HL-60/S4 treated with phorbol 12-myristate 13-acetate at 8.2 ng/mL for 4 days and 3 days (cell line): Measurements from ENCODE around the gene ADCYAP1R1.

Experiments
- in situ Hi-C: fragments of 300-500 bp; cut with MboI; formaldehyde crosslinking; loops from 2 replicates; pipeline ENCODE4 v1.15.0; 2022; ENCODE audit warnings: low sequenced_read_pairs

ADCYAP1R1 gene

DNA sequence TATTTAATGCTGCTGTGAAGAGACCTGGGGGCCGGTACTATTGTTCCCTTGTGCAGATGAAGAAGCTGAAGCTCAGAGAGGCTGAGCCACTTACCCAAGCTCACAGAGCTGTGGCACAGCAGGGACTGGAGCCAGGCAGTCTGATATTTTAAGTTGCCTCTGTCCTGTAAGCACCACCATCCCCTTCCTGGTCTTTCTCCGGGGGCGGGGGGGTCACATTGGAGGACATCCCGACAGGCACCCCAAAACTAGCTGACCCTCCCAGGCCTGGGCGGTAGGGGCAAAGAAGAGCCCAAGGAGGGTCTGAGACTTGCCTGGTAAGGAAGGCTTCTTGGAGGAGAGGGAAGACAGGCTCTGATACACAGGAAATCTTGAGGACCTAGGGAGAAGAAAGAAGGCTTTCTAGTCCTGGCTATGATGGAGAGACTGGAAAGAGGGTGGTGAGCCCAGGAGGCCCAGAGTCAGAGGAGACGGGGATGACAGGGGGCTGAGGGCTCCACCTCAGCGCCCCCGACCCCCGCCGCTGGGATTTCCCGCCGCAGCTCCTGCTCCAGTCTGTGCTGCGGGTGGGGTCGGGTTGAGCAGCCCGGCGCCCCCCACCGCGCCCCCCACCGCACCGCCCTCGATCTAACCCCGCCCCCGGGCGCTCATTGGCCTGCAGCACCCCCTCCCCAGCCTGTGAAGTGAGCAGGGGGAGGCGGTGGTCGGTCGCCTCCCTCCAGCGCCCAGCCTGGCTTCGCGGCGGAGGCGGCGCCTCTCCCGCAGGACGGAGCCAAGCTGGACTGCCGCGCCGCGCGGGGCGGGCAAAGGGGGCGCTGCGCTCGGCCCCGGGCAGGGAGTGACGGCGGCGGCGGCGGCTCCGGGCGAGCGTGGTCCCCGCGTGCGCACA is at the start of gene ADCYAP1R1:
ADCYAP1R1 (plus strand) TSS at position 711 of the 889 bp plus-strand sequence. CDS start 10,957 bp downstream, outside the sequence.
- in situ Hi-C loops = no loop called here

DNA sequence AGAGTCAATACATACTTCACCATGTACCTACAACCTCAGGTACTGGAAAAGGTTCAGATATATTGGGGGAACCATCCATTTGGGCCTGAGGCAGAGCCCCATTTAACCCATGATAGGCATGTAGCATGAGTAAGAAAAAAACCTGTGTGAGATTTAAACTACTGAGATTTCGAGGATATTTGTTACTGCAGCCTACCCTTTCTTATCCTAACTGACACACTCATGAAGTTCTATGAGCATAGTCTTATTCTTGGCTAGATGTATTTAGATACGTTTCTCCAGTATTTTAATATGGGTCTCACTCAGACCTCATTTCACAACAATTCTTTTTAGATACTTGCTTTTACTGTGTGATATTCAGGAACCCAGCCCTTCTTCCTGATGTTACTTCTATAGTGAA is 49.0 kb upstream of the ADCYAP1R1 start:
- in situ Hi-C loops = no loop called here

DNA sequence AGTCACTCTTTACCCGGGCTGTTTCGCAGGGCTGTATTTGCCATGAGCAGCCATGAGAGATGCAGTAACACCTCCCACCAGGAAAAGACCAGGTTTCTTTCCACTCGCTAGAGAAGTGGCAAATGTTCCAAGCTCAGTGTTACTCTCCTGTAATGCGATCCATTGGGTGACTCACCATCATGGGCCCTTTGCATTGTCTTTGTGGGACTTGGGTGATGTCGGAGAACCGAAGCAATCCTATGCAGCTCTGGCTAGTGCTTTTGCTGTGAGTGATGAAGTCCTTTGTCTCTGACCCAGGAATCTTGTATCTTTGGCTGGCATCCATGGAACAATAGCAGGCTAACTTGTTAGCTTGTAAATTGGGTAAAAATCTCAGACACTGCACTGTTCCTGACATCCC is 48.4 kb upstream of the ADCYAP1R1 start:
- in situ Hi-C loops = no loop called here

DNA sequence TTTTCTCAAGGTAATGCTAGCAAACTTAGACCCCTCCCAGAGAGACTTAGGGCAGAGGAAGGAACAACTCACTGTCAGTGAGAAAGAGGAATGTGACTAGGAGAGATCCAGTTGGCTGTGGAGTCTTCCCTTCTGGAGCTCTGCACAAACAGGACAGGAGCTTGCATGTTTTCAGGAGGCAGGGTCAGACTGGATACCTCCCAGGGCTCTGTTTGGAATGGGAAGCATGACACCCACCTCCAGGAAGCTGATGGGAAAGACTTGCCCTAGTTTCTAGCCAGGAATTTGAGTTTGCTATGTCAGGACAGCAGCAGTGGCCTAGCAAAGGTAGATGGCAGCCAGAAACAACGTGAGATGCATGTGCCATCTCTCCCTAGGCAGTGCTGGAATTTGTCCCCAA is 47.7 kb upstream of the ADCYAP1R1 start:
- in situ Hi-C loops = no loop called here

DNA sequence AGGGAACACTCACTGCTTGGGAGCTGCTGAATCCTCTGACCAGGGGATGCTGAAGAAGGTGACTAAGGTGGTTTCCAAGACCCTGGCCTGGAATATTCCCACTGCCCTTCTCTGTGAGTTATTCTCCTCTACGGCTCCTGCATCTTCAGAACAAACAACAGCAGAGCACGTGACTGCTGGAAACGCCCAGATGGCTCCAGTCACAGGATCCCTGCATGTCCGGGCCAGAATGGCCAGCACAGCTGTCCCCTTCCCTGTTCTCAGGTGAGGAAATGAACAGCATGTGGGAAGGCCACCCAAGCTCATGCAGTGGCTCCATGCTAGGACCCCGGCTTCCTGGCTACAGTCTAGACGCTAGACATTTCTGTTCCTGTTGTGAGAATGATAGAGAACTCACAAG is 45.3 kb upstream of the ADCYAP1R1 start:
- in situ Hi-C loops = no loop called here

DNA sequence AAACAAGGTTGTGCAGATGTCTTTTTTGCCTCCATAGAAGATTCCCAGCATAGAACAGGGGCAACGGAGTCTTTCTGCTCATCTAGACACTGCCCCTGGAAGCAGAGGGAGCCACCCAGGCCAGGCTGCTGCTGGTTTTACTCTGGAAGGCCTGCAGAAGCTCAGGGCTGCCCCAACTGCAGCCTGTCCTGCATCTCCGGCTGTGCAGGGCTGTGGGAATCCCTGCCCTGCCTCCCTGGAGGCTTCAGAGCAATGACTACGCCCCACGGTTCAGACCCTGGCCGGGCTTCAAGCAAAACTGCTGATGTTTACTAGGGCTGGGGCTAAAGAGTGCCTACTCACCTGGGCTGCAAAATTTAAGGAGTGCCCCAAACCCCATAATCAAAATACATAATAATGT is 44.5 kb upstream of the ADCYAP1R1 start:
- in situ Hi-C loops = no loop called here

DNA sequence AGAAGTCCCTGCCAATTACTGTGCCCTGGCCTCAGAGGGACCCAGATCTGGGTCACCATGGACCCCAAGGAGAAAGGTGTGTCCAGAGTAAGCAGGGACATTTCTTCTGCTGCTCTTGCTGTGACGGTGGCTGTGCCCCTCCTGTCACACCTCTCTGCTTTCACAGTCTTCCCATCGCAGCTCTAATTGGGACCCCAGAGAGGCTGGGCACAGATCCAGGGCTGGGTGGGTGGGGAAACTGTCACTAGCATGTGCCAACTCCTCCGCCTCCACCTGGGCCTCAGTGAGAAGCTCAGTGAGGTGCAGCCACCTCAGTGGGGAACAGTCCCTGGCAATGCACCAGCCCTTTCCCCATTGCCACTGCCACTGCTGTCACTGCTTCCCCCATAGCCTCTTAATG is 37.3 kb upstream of the ADCYAP1R1 start:
- in situ Hi-C loops = no loop called here

DNA sequence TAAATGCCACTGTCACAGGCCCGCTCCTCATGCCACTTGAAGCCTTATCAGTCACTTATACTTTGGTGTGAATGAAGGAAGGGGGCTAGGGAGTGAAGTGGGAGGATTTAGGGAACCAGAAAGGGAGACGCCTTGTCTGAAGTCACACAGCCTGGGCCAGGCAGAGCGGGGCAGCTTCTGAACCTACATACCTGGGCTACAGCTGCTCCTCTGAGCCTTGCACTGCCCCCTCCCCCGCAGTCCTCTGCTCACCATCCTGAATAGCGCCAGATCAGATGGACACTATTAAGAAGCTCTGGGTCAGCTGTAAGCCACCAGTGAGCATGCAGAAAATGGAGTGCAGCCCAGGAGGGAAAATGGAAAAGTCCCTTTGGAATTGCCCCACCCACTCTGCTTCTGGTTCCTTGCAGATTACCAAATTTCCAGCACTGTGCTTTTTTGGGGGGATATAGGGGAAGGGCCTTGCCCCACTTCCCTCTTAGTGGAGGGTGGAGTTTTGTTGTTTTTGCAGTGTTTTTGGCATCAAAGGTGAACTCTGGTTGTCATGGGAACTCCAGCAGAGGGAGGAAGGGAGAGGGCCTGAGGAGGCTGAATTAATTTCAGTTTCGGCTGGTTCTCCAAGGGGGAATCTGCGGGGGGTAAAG is 35.0 kb upstream of the ADCYAP1R1 start:
- in situ Hi-C loops = no loop called here

DNA sequence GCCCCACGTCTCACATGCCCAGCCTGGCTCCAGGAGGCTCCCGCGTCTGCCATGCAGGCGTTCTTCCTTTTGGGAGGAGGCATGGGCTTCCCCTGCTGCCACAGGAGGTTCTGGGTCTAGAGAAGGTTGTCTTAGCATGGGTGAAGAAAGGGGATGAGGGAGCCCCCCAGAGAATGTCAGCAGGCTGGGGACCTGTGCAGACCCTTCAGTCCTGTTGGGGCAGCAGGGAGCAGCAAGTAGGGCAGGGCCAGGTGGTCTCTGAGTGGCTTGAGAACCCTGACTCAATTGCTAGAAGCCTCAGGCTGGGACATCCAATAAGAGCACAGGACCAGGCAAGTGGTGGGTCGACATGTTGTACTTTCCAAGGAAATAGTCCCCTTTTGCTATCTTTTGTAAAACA is 34.4 kb upstream of the ADCYAP1R1 start:
- in situ Hi-C loops = no loop called here

DNA sequence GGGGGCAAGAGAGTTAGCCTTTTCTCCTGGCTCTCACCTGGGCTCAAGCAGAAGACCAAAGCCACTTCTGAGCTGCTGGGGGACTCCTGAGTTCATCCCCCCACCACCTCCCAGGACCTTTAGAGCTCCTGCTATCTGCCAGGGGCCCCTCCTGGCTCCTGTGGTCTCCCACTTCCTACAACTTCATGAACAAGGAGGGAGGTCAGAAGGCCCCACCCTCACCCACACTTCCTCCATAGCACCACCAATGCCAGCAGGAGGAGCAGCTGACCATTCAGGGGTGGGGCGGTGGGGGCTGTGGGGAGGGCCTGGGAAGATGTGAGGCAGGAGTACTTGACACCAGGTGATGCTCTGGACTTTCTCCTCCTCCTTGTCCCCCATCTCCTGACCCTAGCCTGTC is 32.6 kb upstream of the ADCYAP1R1 start:
- in situ Hi-C loops = no loop called here

DNA sequence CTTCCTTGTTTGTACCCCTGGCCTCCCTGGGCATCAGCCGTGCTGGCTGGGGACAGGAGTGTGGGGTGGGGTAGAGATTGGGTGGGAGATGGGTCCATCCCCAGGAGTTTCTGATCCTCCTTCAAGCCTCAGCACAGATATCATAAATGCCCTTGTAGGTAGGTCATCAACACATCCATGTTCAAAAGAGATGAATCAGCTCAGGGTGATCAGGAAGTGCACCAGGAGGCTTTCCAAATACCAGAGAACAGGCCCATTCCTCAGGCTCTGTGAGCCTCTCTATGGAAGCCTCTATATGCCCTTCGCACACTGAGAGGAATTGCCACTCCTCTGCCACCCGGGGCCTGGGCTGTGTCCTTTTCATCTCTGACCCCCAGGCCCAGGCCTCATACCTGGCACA is 31.9 kb upstream of the ADCYAP1R1 start:
- in situ Hi-C loops = no loop called here

DNA sequence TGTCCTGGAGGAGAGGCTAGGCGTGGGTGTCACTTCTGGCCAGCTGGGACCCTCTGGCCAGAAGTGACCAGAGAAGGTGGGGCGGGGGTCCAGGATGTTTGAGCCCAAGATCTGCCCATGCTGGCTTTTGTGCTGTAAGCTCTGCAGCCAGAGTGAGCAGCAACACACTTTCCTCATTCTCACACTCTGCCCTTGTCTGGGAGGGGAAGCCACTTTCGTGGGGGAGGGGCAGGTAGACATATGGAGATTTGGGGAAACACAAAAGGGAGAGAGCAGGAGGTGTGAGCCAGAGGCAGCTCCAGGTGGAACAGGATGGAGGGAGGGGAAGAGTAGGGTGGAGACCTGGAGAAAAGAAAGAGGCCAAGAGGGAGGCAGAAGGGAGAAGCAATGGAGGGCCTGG is 31.5 kb upstream of the ADCYAP1R1 start:
- in situ Hi-C loops = no loop called here

DNA sequence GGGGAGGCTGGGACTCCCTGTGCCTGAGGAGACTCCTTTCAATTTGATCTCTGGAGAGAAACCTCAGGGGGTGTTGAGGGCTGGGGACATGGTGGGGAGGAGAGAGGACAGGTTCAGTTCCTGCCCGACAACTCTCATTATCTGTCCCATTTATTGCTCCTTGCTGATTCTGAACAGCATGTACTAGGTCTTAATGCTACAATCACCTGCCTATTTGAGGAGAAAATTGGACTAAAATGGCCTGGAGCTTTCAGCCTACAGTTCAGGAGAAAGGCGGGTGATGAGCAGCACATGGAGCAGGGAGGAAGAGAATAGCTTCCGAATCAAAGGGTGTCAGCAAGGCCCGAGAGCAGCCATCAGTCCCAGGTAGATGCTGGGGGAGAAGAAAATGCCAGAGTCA is 30.0 kb upstream of the ADCYAP1R1 start:
- in situ Hi-C loops = no loop called here

DNA sequence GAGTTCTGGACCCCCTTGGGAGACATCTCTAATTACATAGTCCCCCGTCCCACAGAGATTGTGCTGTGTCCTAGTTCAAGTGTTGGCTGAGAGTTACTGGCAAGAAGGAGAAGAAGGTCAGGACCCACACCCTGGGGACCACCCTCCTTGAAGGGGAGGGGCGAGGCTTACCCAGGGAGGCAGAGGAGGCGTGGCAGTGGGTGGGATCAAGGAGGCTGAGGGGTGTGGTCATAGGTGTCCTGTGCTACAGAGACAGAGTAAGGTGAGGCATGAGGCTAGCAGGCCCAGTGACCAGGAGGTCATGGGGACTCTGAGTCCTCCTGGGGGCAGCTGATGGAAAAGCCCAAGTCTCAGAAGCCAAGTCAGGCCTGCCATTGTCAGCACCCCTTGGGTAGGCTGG is 29.4 kb upstream of the ADCYAP1R1 start:
- in situ Hi-C loops = no loop called here

DNA sequence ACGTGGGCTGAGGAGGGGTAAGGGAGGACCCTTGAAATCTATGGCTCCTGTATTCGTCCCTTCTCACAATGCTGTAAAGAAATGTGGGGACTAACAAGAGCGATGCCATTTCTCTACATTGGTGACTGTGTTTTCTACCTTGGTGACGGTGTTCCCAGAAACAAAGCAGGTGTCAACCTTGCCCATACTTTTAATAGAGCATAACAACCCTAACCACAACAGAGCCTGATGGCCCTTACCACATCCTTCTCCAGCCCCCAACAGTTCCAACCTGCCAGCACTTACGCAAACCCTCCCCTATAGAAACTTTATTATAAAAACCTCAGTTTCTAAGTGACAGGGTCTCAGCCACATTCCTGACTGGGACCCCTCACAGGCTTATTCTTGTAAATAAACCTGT is 28.2 kb upstream of the ADCYAP1R1 start:
- in situ Hi-C loops = no loop called here

DNA sequence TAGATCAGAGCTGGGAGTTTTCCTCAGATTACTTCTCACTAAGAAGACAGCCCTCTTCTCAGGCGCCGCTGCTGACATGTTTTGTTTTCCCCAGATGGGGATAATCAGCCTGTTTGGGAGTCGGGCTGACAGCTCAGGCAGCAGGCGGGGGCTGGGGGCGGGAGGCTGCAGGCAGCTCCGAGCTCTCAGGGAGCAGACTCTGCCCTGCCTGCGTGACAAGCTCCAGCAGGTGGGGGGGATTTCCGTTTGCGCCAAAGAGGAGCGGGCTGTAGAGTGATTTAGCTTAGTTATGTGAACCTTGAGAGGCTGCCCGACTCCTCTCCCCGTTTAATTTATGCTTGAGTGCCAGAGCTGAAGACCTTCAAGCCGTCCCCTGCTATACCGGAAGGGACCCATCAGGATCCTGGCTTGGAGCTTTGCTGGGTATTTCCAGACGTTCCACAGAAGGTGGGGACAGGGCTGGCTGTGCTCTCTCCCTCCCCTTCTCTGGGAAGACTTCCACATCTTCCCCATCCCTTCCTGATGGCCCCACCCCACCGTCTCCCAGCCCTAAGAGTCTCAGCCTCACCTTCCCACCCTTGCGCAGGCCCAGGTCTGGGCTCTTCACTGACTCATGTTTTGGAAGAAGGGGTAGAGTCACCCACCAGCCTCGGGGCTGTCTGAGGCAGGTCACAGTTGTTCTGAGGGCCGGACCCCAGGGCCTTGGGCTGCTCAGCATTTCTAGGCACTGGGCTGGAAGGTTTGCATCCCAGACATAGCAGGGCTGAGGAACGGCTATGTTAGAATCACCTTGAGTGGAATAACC is 24.7 kb upstream of the ADCYAP1R1 start:
- in situ Hi-C loops = no loop called here

DNA sequence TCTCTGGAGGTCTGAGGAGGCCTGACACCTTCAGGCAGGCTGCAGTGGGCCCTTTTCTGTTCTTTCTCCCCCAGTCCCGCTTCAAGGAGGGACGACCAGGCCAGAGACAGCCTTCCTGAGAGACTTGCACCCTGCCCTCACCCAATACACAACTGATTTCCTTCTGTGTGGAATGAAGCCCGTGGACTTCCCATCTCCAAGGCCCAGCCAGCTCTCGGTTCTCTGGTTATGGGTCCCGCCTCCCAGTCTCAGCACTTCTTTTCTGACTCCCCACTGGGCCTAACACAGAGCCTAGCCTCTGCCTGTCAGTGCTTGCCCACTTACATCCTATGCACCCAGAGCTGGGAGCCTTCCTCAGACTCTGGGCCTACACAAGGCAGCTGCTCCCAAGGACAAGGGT is 24.1 kb upstream of the ADCYAP1R1 start:
- in situ Hi-C loops = no loop called here

DNA sequence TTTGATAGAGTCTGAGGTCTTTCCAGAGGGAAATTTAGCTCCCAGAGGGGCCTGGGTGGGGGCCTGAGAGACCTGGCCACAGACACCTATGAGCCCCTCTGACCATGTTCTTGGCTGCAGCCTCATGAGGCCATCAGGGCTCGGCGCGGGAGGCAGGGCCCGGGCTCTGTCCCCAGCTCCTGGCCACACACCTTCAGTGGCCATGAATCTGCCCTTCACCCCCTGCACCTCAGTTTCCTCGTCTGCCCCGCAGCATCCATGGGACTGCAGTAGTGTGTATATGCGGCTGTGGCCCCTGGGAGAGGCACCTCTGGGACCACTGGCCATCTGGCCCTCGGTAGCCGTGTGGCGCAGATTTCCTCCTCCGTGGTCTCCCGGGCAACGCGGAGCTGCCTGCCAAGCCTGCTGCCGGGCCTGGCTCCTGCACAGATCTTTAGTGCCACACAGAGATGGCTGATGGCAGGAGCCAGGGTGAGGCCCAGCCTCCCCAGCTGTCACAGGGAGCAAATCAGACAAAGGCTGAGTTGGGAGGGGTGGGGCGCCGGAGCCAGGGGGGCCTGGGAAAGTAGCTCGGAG is 23.6 kb upstream of the ADCYAP1R1 start:
- in situ Hi-C loops = no loop called here

DNA sequence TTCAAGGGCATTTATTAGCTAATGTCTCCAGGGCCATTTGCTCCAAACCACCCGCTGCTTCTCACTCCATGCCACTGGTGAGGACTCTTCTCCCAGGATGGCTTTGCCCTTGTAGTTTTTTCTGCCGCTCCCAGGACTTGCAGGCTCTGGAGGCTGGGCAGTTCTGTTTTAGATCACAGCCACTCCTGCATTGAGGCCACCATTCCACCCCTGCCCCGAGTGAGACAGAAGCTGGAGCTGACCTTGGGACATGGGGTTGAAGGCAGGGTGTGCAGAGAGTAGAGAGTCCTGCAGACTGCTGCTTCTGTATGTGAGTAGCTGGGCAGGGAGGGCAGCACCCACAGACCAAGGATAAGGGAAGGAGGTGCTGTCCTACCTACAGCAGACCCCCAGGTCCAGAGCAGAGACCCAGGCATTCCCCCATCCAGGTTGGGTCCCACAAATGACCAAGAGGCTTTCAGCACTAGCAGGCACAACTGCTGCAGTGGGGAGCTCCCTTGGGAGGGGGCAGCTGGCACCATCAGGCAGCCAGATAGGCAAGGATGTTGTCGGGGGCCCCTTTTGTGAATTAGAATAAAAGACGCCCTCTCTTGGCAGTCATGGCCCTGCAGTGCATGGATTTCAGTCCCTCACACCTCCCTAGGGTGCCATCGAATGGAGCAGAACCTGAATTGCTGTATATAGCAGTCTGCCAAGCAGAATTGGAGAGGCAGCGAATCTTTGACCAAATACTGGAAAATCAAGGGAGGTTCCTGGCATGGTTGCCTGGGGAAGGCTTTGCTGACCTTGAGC is 22.7 kb upstream of the ADCYAP1R1 start:
- in situ Hi-C loops = no loop called here

DNA sequence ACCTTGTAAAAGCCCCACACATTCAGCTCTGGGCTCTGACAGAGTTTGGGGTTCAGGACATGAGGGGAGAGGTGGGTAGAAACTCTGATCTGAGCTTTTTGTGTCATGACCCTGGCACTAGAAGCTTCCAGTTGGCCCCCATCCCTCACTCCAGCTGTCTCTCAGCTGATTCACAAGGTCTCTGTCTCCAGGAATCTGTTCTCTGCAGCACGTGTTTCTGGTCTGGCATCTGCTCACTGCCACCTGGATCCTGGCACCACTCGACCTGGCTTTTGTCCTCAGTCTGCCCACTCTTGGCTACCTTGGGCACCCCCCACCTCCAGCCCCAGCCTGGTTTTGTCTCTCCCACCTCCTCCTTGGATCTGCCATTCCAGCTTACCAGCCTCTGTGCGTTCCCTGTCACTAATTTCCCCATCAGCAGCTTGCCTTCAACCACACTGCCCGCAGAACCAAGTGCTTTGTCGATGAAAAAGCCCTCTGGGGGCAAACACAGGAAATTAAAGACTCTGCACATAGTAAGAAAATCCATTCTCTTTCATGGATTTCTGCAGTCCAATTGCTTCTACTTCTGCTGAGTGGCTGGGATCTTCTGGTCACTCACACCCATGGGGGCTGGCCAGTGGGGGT is 18.3 kb upstream of the ADCYAP1R1 start:
- in situ Hi-C loops = no loop called here
